Measurements from ENCODE around the gene TGFBR3. TPM values are rescaled to one million over a fixed set of nuclear protein-coding genes. Genes with fewer than 3 reads are reported as not detected.
A peak's percentile ranks its signal among the peaks of the same experiment; 100 is the strongest.

The TGFBR3 gene
- total and polyA plus RNA-seq, 9 of the 15 experiments (the other 6 are each of a cell fraction or from before 2014, with no cell fraction given), result 3.6 to 32.4 (median 15.6) TPM

DNA sequence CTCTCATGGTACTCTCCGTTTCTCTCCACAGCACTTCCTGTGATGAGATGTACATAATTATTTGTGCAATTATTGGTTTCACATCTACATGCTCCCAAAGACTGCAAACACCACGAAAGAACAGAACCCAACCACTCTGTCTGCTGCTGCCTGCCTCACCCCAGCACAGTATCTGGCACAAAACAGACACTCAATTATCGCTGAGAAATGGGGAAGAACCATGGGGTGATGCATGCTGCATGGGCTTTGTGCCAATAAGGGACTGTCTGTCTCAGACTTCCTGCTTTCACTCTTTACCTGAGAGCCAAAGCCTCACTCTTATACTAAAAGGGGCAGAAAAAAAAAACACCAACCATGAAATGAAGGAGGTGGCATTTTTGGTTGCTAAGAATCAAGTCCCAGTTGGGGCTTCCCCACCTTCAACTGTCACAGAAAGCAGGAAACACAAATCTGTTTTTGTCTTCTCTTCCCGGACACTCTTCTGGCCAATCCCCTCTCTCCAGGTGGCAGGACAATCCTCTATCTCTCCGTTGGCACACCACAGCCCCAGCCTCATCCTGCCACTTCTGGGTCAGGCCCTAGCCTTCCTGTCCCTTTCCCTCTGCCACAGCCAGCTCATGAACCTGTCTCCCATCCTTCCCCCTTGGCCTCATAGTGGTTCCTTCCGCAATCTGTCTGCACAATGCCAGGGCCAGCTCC lies 82.0 kb downstream of the TGFBR3 start (continued):
- TF ChIP-seq RERE (CRISPR knock-in tag; IDR thresholded peaks at IDR 0.05; ENCODE audit: borderline replicate concordance) (no peak), ZNF143 (CRISPR knock-in tag; IDR thresholded peaks at IDR 0.05) (no peak), ZHX1 (conservative IDR thresholded peaks at IDR 0.05; ENCODE audit: low read length) (no peak), ZNF695 (CRISPR knock-in tag; IDR thresholded peaks at IDR 0.05) (no peak), ZBTB2 (IDR thresholded peaks at IDR 0.05) (no peak), ZFX (CRISPR knock-in tag; IDR thresholded peaks at IDR 0.05) (no peak), E2F8 (IDR thresholded peaks at IDR 0.05; ENCODE audit: low read depth, partially characterized antibody) (no peak), ATF4 (CRISPR knock-in tag; IDR thresholded peaks at IDR 0.05) (no peak), YBX1 (IDR thresholded peaks at IDR 0.05) (no peak)
- TF ChIP-seq, protein P1, sequence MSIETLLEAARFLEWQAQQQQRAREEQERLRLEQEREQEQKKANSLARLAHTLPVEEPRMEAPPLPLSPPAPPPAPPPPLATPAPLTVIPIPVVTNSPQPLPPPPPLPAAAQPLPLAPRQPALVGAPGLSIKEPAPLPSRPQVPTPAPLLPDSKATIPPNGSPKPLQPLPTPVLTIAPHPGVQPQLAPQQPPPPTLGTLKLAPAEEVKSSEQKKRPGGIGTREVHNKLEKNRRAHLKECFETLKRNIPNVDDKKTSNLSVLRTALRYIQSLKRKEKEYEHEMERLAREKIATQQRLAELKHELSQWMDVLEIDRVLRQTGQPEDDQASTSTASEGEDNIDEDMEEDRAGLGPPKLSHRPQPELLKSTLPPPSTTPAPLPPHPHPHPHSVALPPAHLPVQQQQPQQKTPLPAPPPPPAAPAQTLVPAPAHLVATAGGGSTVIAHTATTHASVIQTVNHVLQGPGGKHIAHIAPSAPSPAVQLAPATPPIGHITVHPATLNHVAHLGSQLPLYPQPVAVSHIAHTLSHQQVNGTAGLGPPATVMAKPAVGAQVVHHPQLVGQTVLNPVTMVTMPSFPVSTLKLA (conservative IDR thresholded peaks at IDR 0.05), result peak; percentile 33 to 41; a peak in 2 of 4 replicates
